GM21717 (cell line): ENCODE data around the gene TEX14.
"Not testable (repeated sequence)": the region's sequence is repeated elsewhere in the genome, so short reads cannot be mapped to it uniquely, and the experiment has no call there.

Experiments used
- ATAC-seq: cut with Tn5 transposase; IDR thresholded peaks from one replicate; pipeline ENCODE4 v1.9.1; 2021; ENCODE audit warnings: mild to moderate bottlenecking, moderate library complexity; ENCODE audit not compliant: unreplicated experiment

TEX14 gene

DNA sequence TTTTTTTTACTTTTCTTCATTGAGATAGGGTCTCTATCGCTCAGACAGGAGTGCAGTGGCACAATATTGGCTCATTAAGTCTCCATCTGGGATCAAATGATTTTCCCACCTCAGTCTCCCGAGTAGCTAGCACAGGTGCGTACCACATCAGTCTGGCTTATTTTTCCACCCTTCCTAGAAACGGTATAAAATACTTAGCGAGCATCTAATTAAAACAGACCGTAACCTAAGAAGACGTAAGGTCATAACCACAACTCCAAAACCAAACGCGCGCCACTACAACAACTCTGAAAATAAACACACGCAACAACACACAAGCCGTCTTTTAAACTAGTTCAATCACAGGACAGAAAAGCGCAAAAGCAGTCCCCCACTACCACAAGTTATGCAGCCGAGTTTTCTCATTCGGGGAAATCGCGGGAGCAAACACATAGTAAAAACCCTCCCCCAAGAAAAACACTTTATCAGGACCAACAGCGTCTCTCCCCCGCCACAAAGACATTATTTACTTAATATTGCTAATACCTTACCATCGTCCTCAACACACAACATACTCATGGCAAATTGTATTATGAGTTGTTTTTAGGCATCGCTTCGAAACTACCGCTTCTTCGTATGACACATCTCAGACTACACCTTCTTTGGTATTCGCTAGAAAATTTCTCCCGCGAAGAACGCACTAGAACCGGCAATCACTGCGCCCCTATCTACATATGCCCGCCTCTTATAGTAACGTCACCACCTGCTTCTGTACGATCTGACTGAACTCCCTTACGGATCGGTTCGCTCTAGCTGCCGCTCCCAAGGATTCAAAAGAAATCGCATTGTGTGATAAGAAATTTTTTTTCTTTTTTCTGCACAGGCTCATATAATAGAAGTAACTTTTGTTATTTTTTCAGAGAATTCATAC, 32.8 kb downstream of the TEX14 start:
- ATAC-seq = peak; percentile 62

DNA sequence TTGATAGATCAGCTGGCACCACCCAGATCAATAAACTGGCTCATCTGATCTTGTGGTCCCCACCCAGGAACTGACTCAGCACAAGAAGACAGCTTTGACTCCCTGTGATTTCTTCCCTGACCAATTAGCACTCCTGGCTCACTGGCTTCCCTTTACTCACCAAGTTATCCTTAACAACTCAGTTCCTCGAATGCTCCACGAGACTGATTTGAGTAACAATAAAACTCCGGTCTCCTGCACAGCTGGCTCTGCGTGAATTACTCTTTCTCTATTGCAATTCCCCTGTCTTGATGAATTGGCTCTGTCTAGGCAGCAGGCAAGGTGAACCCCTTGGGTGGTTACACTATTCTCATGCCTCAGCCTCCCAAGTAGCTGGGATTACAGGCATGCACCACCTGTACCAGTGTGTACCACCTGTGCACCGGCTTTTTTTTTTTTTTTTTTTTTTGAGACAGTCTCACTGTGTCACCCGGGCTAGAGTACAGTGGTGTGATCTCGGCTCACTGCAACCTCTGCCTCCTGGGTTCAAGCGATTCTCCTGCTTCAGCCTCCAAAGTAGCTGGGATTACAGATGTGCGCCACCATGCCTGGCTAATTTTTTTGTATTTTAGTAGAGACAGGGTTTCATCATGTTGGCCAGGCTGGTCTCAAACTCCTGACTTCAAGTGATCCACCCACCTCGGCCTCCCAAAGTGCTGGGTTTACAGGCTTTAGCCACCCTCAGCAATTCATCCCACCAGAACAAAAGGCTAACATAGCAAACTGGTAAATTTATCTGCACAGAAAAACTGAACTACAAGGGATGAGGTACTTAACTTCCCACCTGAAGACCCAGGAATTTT, 33.7 kb downstream of the TEX14 start:
- ATAC-seq = not testable (repeated sequence)

DNA sequence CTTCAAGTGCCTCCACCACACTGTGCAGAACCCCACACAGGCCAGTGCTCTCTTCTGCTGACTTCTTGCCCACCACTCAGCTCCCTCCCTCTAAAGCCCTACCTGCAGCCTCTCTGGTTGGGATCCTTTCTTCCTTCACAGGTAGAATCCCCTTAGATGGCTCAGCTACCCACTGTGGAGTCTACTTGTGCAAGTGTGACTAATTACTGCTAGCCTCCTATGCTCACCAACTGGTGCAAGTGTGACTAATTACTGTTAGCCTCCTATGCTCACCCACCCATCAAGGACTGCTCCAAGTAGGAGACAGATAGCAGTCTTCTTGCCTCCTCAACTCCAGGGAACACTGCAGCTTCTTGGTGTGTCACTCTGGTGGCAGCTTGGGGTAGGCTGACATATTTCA, 43.6 kb downstream of the TEX14 start:
- ATAC-seq = no peak

DNA sequence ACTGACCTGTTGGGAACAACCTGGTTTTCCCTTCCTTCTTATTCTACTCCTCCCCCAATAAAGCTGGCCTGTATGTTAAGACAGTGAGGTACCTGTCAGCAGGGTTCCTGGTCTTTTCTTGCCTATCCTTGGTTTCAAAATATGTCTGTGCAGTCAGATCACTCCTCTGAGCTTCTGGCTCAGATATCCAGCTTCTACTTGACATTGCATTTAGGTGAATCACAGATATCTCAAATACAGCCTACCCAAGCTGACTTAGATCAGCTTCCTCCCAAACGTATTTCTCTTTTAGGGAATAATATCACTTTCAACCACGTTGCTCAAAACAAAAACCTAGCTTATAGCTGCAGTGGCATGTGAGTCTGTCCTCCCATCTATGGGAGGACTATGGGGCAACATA, 48.7 kb downstream of the TEX14 start:
- ATAC-seq = no peak

DNA sequence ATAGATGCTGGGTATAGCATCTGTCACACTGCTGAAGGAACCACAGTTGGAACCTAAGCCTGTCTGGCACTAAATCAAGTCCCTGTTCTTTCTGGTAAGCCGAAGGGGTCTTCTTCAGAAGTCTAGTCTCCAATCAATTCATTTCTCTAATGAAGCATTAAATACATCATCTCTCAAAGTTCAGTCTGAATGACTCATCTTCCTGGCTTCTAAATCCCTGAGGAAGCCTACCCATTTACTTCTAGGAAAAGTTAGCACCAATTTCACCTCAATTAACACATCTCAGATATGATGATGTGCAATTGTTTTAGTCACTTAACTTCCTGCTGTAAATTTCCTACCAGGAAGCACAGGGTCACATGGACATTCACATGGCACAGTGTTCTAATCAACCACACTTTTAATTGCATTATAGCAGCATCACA, 49.9 kb downstream of the TEX14 start:
- ATAC-seq = no peak

DNA sequence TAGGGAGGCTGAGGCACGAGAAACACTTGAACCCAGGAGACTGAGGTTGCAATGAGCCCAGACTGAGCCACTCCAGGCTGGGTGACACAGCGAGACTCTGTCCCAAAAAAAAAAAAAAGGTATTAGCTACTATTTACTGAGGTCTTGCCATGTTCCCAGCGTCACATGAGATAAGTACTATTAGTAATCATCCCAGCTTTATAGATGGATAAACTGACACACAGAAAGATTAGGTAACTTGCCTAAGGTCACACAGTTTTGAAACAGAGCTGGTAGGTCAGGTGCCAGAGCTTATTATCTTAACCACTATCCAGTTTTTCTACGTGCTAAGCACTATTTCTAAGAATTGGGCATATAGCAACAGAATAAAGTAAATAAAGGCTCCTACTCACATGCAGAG, 51.6 kb downstream of the TEX14 start:
- ATAC-seq = no peak

DNA sequence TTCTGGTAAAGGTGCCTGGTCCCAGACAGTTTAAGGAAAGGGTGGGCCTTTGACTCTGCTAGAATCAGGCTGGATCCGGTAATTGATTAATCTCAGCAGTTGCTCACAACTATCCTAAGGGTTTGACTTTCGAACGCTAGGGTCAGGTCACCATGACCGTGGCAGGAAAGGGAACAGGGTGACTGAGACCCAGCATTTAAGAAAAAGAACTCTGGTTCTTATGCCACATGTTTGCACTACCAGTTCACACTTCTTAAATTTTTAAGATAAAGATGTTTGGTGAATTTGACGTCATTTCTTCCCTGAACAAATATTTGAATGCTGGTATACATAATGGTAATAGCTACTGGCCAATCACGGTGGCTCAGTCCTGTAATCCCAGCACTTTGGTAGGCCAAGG, 52.2 kb downstream of the TEX14 start:
- ATAC-seq = no peak

DNA sequence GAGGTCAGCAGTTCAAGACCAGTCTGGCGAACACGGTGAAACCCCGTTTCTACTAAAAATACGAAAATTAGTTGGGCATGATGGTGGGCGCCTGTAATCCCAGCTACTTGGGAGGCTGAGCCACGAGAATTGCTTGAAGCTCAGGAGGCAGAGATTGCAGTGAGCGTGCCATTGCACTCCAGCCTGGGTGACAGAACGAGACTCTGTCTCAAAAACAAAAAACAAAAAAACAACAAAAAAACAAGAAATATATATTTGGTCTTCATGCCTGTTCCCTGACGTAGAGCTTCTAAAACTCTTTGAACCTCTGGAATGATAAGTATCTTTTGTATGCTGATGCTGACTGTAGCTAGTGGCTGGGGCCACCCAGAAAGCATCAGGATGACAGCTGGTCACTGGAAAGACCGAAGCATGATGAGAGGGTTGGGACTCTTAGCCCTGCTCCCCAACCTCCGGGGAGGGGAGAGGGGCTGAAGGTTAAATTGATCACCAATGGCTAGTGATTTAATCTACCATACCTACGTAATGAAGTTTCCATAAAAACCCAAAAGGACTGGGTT, 54.8 kb downstream of the TEX14 start:
- no peak for ATAC-seq

DNA sequence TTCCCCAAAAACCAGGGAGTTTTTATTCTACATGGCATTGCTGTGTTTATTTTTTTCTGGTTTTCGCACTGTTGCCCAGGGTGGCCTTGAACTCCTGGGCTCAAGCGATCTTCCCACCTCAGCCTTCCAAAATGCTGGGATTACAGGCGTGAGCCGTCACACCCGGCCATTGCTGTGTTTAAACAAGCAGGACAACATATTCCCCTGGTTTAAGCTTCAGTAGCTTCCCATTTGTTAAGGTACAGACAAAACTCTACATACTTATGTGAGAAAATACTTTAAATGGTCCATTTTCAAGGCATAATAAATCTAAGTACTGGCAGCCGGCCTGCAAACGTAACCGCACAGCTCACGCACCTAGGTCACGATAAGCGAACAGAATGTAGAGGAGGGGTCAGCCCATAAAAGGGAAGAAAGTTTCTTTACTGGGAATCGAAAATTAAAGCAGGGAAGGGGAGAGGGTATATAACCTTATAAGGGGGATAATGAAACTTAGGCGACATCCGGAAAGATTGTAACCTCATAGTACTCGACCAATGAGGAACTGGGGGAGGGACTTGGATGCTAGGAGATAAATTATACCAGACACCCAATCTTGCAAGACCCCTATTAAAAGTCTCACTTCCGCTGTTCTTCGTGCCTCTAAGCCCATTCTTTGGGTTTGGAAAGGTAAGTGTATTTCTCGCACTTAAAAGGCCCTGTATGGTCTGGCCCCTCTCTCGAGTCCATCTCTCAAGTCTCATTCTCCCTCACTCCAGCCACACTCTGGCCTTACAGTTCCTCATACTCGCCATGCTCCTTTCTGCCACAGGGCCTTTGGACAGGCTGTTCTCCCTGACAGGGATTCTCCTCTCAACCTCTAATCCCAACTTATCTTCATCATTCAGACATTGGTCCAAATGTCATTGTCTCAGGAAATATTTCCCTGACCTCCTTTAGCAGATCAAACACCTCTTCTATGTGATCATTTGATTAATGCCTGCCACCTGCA, 59.2 kb downstream of the TEX14 start:
- no peak for ATAC-seq

DNA sequence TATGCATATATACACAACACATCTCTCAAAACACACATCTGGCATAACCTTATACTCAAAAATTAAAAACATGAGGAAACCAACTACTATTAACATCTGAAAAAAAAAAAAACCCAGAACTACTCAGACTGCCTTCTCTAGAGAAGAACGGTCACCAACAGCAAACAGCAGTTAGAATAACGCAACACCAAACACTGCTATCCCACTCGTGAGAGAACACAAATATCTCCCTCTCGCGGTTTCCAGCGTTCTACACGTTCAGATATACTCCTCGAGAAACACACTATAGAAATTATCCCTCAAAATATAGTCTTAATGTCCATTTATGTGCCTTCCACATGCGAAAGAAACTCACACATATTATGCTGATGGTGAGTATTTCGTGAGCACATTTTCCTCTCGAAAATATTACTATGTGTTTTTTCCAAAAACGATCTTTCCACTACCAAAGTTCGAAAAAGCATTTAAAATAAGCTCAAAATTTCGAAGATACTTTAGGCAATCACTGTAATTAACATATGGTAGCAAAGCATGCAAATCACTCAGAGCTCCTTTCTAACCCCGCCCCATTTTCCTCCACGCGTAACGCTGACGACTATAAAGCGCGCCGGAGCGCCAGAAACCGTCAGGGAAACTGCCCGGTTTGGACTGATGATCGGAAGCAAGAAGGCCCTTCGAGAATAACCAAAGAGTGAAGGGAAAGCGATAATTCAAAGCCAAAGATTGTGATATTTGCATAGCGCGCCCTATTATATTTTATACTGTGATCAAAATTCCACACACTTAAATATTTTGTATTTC, 60.1 kb downstream of the TEX14 start:
- ATAC-seq = peak; percentile 67

DNA sequence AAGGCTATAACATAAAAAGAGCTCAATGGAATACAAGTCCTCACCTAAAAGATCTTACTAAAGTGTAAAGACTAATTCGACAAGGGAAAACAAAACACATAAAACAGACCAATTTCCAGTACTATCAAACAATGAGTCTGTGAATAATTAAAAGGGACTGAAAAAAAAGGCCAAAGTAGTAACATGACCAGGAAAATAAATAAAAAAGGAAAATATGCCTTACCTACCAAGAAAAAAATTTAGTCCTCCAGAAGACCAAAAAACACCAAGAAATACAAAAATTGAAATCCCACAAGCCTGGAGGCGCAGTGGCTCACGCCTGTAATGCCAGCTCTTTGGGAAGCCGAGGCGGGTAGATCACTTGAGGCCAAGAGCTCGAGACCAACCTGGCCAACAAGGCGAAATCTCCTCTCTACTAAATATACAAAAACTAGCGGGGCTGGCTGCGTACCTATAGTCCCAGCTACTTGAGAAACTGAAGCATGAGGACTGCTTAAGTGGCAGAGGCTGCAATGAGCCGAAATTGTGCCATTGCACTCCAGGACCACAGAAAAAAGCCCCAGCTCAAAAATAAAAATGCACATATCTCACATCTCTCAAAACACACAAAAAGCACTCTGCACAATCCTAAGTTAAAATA, 60.8 kb downstream of the TEX14 start:
- ATAC-seq = no peak

DNA sequence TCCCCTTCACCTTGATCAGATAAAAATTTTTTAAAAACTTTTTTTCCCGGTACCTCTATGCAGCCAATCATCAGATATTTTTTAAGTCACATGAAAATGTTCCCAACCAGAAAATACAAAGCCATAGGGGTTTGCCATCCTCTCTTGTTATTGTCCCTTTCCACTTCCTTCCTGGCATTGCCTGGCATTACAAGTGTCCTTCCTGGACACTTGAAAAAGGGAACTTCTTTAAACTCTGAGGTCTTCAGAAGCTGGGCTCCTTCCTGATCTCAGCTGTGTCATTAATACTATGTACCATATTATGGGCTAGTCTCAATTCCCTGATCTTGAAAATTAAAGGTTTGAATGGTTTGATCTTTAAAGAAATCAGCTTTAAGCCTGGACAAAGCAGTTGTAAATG, 64.9 kb downstream of the TEX14 start:
- ATAC-seq = no peak

DNA sequence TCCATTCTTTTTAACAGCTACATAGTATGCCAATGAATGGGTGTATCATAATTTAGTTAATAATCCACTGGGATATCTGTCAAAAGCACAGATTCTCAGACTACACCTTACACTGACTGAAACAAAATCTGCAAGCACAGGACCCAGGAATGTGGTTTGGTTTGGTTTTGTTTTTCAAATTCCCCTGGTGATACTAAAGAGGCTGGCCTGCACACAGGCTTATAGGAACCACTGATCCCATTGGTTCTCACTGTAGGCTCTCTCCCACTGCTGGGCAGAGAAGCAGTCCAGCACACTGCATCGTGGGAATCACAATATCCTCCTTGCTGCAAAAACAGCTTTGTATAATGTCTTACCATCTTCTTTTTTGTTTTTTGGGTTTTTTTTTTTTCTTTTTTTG, 67.1 kb downstream of the TEX14 start:
- ATAC-seq = no peak

DNA sequence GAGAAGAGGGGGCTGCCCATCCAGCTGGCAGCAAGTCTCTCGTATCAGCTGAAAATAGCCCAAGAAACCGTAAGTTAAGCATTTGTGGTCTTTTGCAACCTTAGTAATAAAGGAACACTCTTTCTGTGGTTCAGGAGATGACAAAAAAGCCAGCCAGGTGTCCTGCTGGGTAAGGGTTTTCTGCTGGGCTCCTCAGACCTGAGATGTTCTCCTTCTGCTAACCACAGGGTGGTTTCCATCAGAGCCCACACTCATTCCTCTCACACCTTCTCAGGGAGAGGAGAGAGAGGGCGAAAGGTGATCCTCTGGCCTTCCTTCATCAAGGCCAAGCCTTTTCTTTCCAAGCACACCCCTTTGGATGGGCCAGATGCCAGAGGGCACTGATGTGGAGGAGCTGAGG, 70.7 kb downstream of the TEX14 start:
- ATAC-seq = peak; percentile 57

DNA sequence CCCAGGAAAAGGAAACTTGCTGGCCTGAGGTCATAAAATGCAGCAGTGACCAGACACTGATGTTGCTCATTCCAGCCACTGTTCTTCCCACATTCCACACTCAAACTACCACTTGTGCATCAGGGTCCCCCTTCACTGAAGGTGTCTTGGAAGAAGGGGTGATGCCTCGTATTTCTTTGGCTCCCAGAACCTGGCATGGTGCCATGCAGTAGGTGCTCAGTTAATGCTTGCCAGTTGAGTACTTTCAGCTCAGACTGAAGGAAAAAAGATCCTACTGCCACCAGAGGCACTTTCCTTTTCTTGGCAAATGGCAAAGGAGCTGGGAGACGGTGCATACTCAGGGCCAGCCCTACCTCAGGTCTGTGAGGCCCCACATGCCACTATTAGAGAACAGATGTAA, 73.5 kb downstream of the TEX14 start:
- no peak for ATAC-seq

DNA sequence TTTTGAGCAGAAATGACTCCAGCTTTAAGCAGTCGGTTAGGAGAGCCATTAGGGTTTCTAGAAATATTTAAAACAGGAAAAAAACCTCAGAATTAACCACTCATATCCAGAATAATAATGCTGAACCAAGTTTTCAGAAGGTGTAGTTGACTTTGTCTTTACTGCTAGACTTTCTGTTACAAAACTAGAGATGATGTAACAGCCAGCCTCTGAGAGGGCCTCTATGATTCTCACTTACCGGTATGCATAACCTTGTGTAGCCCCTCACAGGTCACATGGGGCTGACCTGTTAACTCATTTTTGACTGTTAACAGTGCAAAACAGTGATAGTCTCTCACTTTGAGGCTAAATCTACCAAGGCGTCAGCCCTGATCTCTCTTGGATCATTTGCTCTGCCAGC, 74.3 kb downstream of the TEX14 start:
- ATAC-seq = peak; percentile 36

DNA sequence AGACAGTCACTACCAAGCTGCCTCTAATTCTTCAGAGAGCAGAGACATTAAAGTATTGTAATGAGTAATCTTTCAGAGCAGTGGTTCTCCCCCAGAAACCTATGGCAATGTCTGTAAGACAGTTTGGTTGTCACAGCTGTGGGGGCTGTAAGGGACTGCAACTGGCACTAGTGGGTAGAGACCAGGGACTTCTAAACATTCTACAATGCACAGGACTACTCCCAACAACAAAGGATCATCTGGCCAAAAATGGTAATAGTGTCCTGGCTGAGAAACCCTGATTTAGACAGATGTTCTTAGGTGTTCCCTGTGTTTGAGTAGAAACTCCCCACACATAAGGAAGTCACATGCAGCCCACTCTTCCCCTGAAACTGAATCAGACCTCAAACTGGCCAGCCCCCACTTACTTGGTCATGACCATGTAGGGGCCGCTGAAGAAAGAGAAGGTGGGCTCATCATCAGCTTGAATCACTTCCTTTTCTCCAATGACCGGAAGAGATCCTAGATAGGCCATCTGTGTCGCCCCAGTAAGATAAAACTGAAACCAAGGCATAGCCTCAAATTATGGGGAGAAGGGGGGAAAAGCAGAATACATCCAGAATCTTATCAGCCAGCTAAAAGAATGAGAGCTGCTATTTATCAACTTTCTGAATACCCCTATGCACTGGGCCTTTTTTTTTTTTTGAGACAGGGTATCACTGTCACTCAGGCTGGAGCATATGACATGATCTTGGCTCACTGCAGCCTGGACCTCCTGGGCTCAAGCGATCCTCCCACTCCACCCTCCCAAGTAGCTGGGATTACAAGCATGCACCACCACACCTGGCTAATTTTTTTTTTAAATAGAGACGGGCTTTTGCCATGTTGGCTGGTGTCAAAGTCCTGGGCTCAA, 75.8 kb downstream of the TEX14 start:
- peak; percentile 47 for ATAC-seq

DNA sequence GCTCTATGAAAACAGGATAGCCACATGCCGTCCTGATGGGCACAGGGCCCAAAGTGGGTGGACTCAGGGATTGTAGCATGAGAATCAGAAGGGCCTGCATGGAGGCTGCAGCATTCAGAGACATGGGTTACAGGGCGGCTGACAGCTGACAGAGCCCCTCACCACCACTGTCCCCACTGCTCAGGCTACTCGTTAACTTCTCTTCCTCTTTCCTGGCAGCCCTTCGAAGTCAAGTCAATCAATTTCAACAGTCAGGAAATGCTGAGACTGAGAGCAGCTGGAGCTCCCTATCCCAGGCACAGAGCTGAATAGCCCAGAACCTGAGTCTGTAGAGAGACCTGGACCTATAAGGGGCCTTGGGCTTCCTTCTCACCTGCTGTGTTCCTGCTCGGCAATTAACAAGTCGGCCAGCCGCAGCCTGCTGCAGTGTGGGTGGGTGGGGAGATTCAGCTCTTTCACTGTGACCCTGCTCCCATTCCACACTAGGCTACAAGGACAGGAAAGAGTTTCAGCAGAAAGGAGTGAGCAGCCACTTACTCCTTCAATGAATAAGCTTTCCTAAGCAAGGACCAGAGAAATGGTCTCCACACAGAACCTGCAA, 76.9 kb downstream of the TEX14 start:
- no peak for ATAC-seq
